Measurements from ENCODE around the gene TMEM238L.

DNA sequence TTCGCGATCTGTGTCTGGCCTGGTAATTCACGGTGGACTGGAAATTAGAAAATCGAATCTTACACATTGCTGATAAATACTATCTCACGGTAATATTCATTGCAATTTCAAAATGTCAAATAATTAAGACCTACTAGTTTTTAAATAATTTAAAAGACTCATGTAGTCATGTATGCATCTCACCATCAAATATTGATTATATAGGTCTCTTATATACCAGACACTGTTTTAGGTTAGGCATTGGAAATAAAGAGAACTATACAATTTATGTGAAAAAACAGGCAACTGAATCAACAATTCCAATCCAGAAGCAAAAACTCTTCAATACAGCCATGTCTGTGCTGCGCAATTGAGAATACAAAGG is 41.5 kb upstream of the TMEM238L start:
- TF ChIP-seq, protein P1, sequence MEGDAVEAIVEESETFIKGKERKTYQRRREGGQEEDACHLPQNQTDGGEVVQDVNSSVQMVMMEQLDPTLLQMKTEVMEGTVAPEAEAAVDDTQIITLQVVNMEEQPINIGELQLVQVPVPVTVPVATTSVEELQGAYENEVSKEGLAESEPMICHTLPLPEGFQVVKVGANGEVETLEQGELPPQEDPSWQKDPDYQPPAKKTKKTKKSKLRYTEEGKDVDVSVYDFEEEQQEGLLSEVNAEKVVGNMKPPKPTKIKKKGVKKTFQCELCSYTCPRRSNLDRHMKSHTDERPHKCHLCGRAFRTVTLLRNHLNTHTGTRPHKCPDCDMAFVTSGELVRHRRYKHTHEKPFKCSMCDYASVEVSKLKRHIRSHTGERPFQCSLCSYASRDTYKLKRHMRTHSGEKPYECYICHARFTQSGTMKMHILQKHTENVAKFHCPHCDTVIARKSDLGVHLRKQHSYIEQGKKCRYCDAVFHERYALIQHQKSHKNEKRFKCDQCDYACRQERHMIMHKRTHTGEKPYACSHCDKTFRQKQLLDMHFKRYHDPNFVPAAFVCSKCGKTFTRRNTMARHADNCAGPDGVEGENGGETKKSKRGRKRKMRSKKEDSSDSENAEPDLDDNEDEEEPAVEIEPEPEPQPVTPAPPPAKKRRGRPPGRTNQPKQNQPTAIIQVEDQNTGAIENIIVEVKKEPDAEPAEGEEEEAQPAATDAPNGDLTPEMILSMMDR (IDR thresholded peaks at IDR 0.05), result no peak
- no peak for TF ChIP-seq POLR2A (IDR thresholded peaks at IDR 0.05)
